ENCODE results near the gene KIF26A. TPM values are rescaled to one million over a fixed set of nuclear protein-coding genes. Genes with fewer than 3 reads are reported as not detected.
"Not testable (repeated sequence)": the region's sequence is repeated elsewhere in the genome, so short reads cannot be mapped to it uniquely, and the experiment has no call there.

The KIF26A gene
- total RNA-seq, 1 donor from 2014 or later, result 5.9 TPM

- no peaks in the 10 kb centered on the region for H3K4me1 Mint-ChIP-seq (ENCODE audit: low read depth, unreplicated experiment)
- no peak overlapping the region for H3K4me3 Mint-ChIP-seq (ENCODE audit: unreplicated experiment)
- H3K36me3 Mint-ChIP-seq (ENCODE audit: unreplicated experiment), result no peaks in the 10 kb centered on the region
- no peak for TF ChIP-seq CTCF (IDR thresholded peaks at IDR 0.05; ENCODE audit: partially characterized antibody, unreplicated experiment)
- no peak overlapping the region for H3K27ac Mint-ChIP-seq (ENCODE audit: unreplicated experiment)
- DNase-seq, result no peak
- H3K27me3 Mint-ChIP-seq (ENCODE audit: unreplicated experiment), result peaks cover 5% of the 10 kb centered on the region
- H3K9me3 Mint-ChIP-seq (ENCODE audit: unreplicated experiment), result peaks cover 2% of the 10 kb centered on the region
Observed at GRCh38 chr14:104206281-104206904, 68.0 kb downstream of the KIF26A start.

- H3K27me3 Mint-ChIP-seq (ENCODE audit: unreplicated experiment), result peaks cover 11% of the 10 kb centered on the region
- H3K4me3 Mint-ChIP-seq (ENCODE audit: unreplicated experiment), result no peak overlapping the region
- H3K9me3 Mint-ChIP-seq (ENCODE audit: unreplicated experiment), result peaks cover 2% of the 10 kb centered on the region
- H3K27ac Mint-ChIP-seq (ENCODE audit: unreplicated experiment), result no peak overlapping the region
- no peak for TF ChIP-seq CTCF (IDR thresholded peaks at IDR 0.05; ENCODE audit: partially characterized antibody, unreplicated experiment)
- no peaks in the 10 kb centered on the region for H3K36me3 Mint-ChIP-seq (ENCODE audit: unreplicated experiment)
- no peaks in the 10 kb centered on the region for H3K4me1 Mint-ChIP-seq (ENCODE audit: low read depth, unreplicated experiment)
- DNase-seq, result no peak
Observed at GRCh38 chr14:104207142-104208014, 69.0 kb downstream of the KIF26A start.

GRCh38 chr14:104208015-104208295 is 69.6 kb downstream of the KIF26A start:
- not testable (repeated sequence) for DNase-seq; H3K36me3 Mint-ChIP-seq (ENCODE audit: unreplicated experiment); H3K4me3 Mint-ChIP-seq (ENCODE audit: unreplicated experiment); H3K9me3 Mint-ChIP-seq (ENCODE audit: unreplicated experiment); H3K27ac Mint-ChIP-seq (ENCODE audit: unreplicated experiment); H3K4me1 Mint-ChIP-seq (ENCODE audit: low read depth, unreplicated experiment)
- H3K27me3 Mint-ChIP-seq (ENCODE audit: unreplicated experiment), result peaks cover 11% of the 10 kb centered on the region

GRCh38 chr14:104208331-104208730 is 69.9 kb downstream of the KIF26A start:
- DNase-seq; H3K4me1 Mint-ChIP-seq (ENCODE audit: low read depth, unreplicated experiment); H3K27ac Mint-ChIP-seq (ENCODE audit: unreplicated experiment); H3K4me3 Mint-ChIP-seq (ENCODE audit: unreplicated experiment); H3K36me3 Mint-ChIP-seq (ENCODE audit: unreplicated experiment); H3K9me3 Mint-ChIP-seq (ENCODE audit: unreplicated experiment): not testable (repeated sequence)
- peaks cover 11% of the 10 kb centered on the region for H3K27me3 Mint-ChIP-seq (ENCODE audit: unreplicated experiment)

- not testable (repeated sequence) for H3K4me1 Mint-ChIP-seq (ENCODE audit: low read depth, unreplicated experiment); H3K36me3 Mint-ChIP-seq (ENCODE audit: unreplicated experiment); DNase-seq; H3K9me3 Mint-ChIP-seq (ENCODE audit: unreplicated experiment); H3K27ac Mint-ChIP-seq (ENCODE audit: unreplicated experiment); H3K4me3 Mint-ChIP-seq (ENCODE audit: unreplicated experiment)
- H3K27me3 Mint-ChIP-seq (ENCODE audit: unreplicated experiment), result peaks cover 15% of the 10 kb centered on the region
Observed at GRCh38 chr14:104209071-104209470, 70.7 kb downstream of the KIF26A start.

GRCh38 chr14:104209985-104210816 is 71.8 kb downstream of the KIF26A start:
- Mint-ChIP-seq H3K36me3 (ENCODE audit: unreplicated experiment) (no peaks in the 10 kb centered on the region), H3K9me3 (ENCODE audit: unreplicated experiment) (peaks cover 4% of the 10 kb centered on the region), H3K27ac (ENCODE audit: unreplicated experiment) (no peak overlapping the region), H3K4me1 (ENCODE audit: low read depth, unreplicated experiment) (no peaks in the 10 kb centered on the region), H3K27me3 (ENCODE audit: unreplicated experiment) (peaks cover 15% of the 10 kb centered on the region), H3K4me3 (ENCODE audit: unreplicated experiment) (no peak overlapping the region)
- DNase-seq, result no peak
- no peak for TF ChIP-seq CTCF (IDR thresholded peaks at IDR 0.05; ENCODE audit: partially characterized antibody, unreplicated experiment)

All from glutamatergic neuron (in vitro differentiated cells).